HL-60 (cell line): ENCODE results near the gene AGPAT1.
A peak's percentile ranks its signal among the peaks of the same experiment; 100 is the strongest.

Source experiments
- DNase-seq, 2 experiments: peaks; one replicate each; pipeline ENCODE4 v3.0.0-alpha.2; 2010 to 2020; ENCODE audit warnings: low read depth in 1 of 2, low spot score in 1 of 2
- H3K27ac ChIP-seq: fragments of 250-450 bp; sonication (Bioruptor Pico); replicated peaks from 2 replicates; pipeline ENCODE4 v1.5.1; 2020; ENCODE audit warnings: mild to moderate bottlenecking, moderate library complexity
- H3K27me3 ChIP-seq: fragments of 250-450 bp; sonication (Bioruptor Pico); 2 replicates; pipeline ENCODE4 v1.5.1; 2021; ENCODE audit warnings: mild to moderate bottlenecking, moderate library complexity; ENCODE audit not compliant: insufficient read depth, poor library complexity, severe bottlenecking
- H3K4me3 ChIP-seq: replicated peaks from 2 replicates; pipeline ENCODE4 v1.5.1; 2011; ENCODE audit warnings: mild to moderate bottlenecking, control low read depth, low read length; ENCODE audit not compliant: insufficient read depth
- CTCF ChIP-seq: IDR thresholded peaks from one replicate; pipeline ENCODE4 v1.5.1; 2011; ENCODE audit warnings: low read length, control low read depth, inconsistent platforms; ENCODE audit not compliant: insufficient read depth
- GABPA ChIP-seq: IDR thresholded peaks from 2 replicates; pipeline ENCODE4 v1.6.1; 2012; ENCODE audit warnings: low read depth
- POLR2AphosphoS5 ChIP-seq: IDR thresholded peaks from 2 replicates; pipeline ENCODE4 v1.6.1; 2012; ENCODE audit warnings: low read depth
- microRNA-seq: library from miRNA; unstranded; fragments of <30 nt; microRNA quantifications from one replicate; pipeline ENCODE4, GENCODE V29; 2018

AGPAT1 gene

GRCh38 chr6:32118782-32119628 is 56.9 kb downstream of the AGPAT1 start:
- peak; percentile 87 for TF ChIP-seq CTCF
- TF ChIP-seq POLR2AphosphoS5, result peak; percentile 43; the same call in 1 of the 2 replicates
- no peak for TF ChIP-seq GABPA
- Histone ChIP-seq H3K4me3 (no peak overlapping the region), H3K27me3 (no peaks in the 10 kb centered on the region), H3K27ac (no peak overlapping the region)
- peak in 1 of 2 experiments; percentile 78 for DNase-seq

Small RNA genes within 50 kb of the gene (microRNA-seq; reads per million reads assigned to microRNA genes)
- gene MIR6721 (2.1 reads per million), gene MIR6833 (1.2 reads per million)
